ENCODE data around the gene NDUFAF7. TPM values are rescaled to one million over a fixed set of nuclear protein-coding genes. Genes with fewer than 3 reads are reported as not detected.

Gene NDUFAF7
- total and polyA plus RNA-seq, 2 of the 13 experiments (the other 11 are each of a cell fraction or from before 2014, with no cell fraction given) = 27.0 to 40.8 TPM

DNA sequence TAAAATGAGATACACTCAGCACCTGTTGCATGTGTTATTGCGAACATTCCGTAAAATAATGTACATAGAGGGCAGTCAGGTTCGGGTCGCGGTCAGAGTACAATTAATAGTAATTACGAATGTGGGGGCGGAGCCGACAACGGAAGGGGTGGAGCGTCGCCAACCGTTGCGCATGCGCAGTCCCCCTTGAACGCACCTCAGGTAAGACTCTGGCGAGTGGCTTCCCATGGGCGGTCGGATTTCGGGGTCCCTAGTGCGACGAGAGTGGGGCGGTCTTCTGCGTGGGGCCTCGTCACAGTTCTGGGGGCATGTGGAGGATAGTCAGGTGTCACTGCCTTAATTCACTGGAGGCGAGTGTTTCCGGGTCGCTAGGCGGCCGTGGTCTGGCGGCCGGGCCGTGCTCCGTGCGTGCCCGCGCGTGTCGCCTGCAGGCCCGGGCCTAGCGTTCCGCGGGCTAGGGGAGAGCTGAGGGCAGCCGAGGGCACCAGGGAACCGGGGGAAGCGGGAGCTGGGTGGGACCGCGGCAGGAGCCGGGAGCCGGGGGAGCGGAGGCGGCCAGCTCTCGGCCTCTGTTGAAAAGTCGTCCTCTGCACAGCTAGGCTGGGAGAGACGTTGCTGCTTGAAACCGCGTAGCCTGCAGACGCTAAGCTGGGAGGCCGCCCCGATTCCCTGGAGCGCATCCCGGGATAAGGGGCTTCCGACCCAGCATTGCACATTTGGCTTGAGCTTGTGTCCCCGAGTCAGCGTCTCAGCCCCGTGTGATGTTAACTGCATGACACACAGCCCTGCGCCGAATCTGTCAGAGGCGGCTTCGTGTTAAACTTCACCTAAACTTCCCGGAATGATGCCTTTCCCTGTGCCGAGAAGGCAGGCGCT, 34.9 kb upstream of the NDUFAF7 start, which contains the start of gene CEBPZOS (continued):
- TF ChIP-seq, protein P1, sequence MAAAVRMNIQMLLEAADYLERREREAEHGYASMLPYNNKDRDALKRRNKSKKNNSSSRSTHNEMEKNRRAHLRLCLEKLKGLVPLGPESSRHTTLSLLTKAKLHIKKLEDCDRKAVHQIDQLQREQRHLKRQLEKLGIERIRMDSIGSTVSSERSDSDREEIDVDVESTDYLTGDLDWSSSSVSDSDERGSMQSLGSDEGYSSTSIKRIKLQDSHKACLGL (CRISPR knock-in tag; IDR thresholded peaks at IDR 0.05) = peak; percentile 96
- TF ChIP-seq MAFF (IDR thresholded peaks at IDR 0.05; ENCODE audit: low read depth, low read length) (no peak), ZNF891 (CRISPR knock-in tag; IDR thresholded peaks at IDR 0.05) (peak; percentile 100), NKX3-1 (CRISPR knock-in tag; IDR thresholded peaks at IDR 0.05) (peak; percentile 80; the same call in 1 of the 2 replicates), ZNF382 (CRISPR knock-in tag; IDR thresholded peaks at IDR 0.05; ENCODE audit: borderline replicate concordance) (no peak), ATF7-NPFF (CRISPR knock-in tag; IDR thresholded peaks at IDR 0.05; ENCODE audit: low read depth) (peak; percentile 92), FOXM1 (CRISPR knock-in tag; IDR thresholded peaks at IDR 0.05) (no peak), ZNF121 (CRISPR knock-in tag; IDR thresholded peaks at IDR 0.05) (0 out of 2 replicates have a peak, but pooled peaks have one; percentile 28), ZBTB21 (CRISPR knock-in tag; IDR thresholded peaks at IDR 0.05) (no peak), ARNT (IDR thresholded peaks at IDR 0.05) (no peak), ZNF33A (CRISPR knock-in tag; IDR thresholded peaks at IDR 0.05; ENCODE audit: borderline replicate concordance) (no peak), ZNF30 (CRISPR knock-in tag; IDR thresholded peaks at IDR 0.05) (peak; percentile 93)
- TF ChIP-seq, protein P2, sequence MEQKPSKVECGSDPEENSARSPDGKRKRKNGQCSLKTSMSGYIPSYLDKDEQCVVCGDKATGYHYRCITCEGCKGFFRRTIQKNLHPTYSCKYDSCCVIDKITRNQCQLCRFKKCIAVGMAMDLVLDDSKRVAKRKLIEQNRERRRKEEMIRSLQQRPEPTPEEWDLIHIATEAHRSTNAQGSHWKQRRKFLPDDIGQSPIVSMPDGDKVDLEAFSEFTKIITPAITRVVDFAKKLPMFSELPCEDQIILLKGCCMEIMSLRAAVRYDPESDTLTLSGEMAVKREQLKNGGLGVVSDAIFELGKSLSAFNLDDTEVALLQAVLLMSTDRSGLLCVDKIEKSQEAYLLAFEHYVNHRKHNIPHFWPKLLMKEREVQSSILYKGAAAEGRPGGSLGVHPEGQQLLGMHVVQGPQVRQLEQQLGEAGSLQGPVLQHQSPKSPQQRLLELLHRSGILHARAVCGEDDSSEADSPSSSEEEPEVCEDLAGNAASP (CRISPR knock-in tag; IDR thresholded peaks at IDR 0.05; ENCODE audit: borderline replicate concordance) = peak; percentile 18
- TF ChIP-seq, protein P3, sequence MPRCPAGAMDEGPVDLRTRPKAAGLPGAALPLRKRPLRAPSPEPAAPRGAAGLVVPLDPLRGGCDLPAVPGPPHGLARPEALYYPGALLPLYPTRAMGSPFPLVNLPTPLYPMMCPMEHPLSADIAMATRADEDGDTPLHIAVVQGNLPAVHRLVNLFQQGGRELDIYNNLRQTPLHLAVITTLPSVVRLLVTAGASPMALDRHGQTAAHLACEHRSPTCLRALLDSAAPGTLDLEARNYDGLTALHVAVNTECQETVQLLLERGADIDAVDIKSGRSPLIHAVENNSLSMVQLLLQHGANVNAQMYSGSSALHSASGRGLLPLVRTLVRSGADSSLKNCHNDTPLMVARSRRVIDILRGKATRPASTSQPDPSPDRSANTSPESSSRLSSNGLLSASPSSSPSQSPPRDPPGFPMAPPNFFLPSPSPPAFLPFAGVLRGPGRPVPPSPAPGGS (CRISPR knock-in tag; IDR thresholded peaks at IDR 0.05) = peak; percentile 94
- TF ChIP-seq, protein P4, sequence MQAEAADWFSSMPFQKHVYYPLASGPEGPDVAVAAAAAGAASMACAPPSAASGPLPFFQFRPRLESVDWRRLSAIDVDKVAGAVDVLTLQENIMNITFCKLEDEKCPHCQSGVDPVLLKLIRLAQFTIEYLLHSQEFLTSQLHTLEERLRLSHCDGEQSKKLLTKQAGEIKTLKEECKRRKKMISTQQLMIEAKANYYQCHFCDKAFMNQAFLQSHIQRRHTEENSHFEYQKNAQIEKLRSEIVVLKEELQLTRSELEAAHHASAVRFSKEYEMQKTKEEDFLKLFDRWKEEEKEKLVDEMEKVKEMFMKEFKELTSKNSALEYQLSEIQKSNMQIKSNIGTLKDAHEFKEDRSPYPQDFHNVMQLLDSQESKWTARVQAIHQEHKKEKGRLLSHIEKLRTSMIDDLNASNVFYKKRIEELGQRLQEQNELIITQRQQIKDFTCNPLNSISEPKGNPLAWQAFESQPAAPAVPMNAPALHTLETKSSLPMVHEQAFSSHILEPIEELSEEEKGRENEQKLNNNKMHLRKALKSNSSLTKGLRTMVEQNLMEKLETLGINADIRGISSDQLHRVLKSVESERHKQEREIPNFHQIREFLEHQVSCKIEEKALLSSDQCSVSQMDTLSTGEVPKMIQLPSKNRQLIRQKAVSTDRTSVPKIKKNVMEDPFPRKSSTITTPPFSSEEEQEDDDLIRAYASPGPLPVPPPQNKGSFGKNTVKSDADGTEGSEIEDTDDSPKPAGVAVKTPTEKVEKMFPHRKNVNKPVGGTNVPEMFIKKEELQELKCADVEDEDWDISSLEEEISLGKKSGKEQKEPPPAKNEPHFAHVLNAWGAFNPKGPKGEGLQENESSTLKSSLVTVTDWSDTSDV (CRISPR knock-in tag; IDR thresholded peaks at IDR 0.05) = peak; percentile 99
- TF ChIP-seq, protein P5, sequence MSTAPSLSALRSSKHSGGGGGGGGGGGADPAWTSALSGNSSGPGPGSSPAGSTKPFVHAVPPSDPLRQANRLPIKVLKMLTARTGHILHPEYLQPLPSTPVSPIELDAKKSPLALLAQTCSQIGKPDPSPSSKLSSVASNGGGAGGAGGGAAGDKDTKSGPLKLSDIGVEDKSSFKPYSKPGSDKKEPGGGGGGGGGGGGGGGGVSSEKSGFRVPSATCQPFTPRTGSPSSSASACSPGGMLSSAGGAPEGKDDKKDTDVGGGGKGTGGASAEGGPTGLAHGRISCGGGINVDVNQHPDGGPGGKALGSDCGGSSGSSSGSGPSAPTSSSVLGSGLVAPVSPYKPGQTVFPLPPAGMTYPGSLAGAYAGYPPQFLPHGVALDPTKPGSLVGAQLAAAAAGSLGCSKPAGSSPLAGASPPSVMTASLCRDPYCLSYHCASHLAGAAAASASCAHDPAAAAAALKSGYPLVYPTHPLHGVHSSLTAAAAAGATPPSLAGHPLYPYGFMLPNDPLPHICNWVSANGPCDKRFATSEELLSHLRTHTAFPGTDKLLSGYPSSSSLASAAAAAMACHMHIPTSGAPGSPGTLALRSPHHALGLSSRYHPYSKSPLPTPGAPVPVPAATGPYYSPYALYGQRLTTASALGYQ (CRISPR knock-in tag; IDR thresholded peaks at IDR 0.05) = peak; percentile 76; the same call in 1 of the 2 replicates
- TF ChIP-seq, protein P6, sequence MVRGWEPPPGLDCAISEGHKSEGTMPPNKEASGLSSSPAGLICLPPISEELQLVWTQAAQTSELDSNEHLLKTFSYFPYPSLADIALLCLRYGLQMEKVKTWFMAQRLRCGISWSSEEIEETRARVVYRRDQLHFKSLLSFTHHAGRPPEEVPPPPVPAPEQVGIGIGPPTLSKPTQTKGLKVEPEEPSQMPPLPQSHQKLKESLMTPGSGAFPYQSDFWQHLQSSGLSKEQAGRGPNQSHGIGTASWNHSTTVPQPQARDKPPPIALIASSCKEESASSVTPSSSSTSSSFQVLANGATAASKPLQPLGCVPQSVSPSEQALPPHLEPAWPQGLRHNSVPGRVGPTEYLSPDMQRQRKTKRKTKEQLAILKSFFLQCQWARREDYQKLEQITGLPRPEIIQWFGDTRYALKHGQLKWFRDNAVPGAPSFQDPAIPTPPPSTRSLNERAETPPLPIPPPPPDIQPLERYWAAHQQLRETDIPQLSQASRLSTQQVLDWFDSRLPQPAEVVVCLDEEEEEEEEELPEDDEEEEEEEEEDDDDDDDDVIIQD (CRISPR knock-in tag; IDR thresholded peaks at IDR 0.05; ENCODE audit: low read depth) = peak; percentile 91; the same call in 1 of the 2 replicates
- TF ChIP-seq, protein P7, sequence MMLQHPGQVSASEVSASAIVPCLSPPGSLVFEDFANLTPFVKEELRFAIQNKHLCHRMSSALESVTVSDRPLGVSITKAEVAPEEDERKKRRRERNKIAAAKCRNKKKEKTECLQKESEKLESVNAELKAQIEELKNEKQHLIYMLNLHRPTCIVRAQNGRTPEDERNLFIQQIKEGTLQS (CRISPR knock-in tag; IDR thresholded peaks at IDR 0.05) = peak; percentile 67
